ENCODE data around the gene TAF11. TPM values are rescaled to one million over a fixed set of nuclear protein-coding genes. Genes with fewer than 3 reads are reported as not detected.
"Not testable (repeated sequence)": the region's sequence is repeated elsewhere in the genome, so short reads cannot be mapped to it uniquely, and the experiment has no call there.

TAF11 gene
- polyA plus RNA-seq, 2 donors = 20.3 to 24.3 TPM

- H3K4me3 ChIP-seq (ENCODE audit: low read depth in 1 of 2, low read length in 2 of 2) = no peak overlapping the region
- peak overlapping the region; percentile 28 to 58 for H3K27ac ChIP-seq (ENCODE audit: low read depth in 2 of 2, low read length in 1 of 2)
- H3K36me3 ChIP-seq (ENCODE audit: control insufficient read depth in 2 of 2, insufficient read depth in 2 of 2, low read length in 1 of 2) = no peaks in the 10 kb centered on the region
- no peaks in the 10 kb centered on the region for H3K27me3 ChIP-seq (ENCODE audit: control insufficient read depth in 1 of 2, insufficient read depth in 2 of 2, low read length in 2 of 2)
- WGBS, 2 donors = 83 to 86% methylated on average over 3 of the region's 3 CpGs
- no peaks in the 10 kb centered on the region for H3K4me1 ChIP-seq (ENCODE audit: control insufficient read depth in 2 of 2, insufficient read depth in 2 of 2, low read length in 1 of 2)
- H3K9me3 ChIP-seq (ENCODE audit: control insufficient read depth in 2 of 2, insufficient read depth in 1 of 2, low read depth in 1 of 2, low read length in 1 of 2) = no peaks in the 10 kb centered on the region
These were observed 20.4 kb upstream of the TAF11 start for GRCh38 chr6:34908194-34908593.

GRCh38 chr6:34906826-34907225 lies 19.0 kb upstream of the TAF11 start:
- Histone ChIP-seq H3K36me3 (ENCODE audit: control insufficient read depth in 2 of 2, insufficient read depth in 2 of 2, low read length in 1 of 2) (no peaks in the 10 kb centered on the region), H3K4me1 (ENCODE audit: control insufficient read depth in 2 of 2, insufficient read depth in 2 of 2, low read length in 1 of 2) (no peaks in the 10 kb centered on the region), H3K4me3 (ENCODE audit: low read depth in 1 of 2, low read length in 2 of 2) (no peak overlapping the region), H3K27ac (ENCODE audit: low read depth in 2 of 2, low read length in 1 of 2) (no peak overlapping the region), H3K9me3 (ENCODE audit: control insufficient read depth in 2 of 2, insufficient read depth in 1 of 2, low read depth in 1 of 2, low read length in 1 of 2) (no peaks in the 10 kb centered on the region), H3K27me3 (ENCODE audit: control insufficient read depth in 1 of 2, insufficient read depth in 2 of 2, low read length in 2 of 2) (no peaks in the 10 kb centered on the region)
- 93 to 94% methylated on average over 2 of the region's 2 CpGs for WGBS, 2 donors

GRCh38 chr6:34904990-34905613 lies 17.3 kb upstream of the TAF11 start:
- no peaks in the 10 kb centered on the region for H3K9me3 ChIP-seq (ENCODE audit: control insufficient read depth in 2 of 2, insufficient read depth in 1 of 2, low read depth in 1 of 2, low read length in 1 of 2)
- H3K4me3 ChIP-seq (ENCODE audit: low read depth in 1 of 2, low read length in 2 of 2) = no peak overlapping the region
- no peak overlapping the region for H3K27ac ChIP-seq (ENCODE audit: low read depth in 2 of 2, low read length in 1 of 2)
- WGBS, 2 donors = 90 to 92% methylated on average over 5 of the region's 5 CpGs
- H3K27me3 ChIP-seq (ENCODE audit: control insufficient read depth in 1 of 2, insufficient read depth in 2 of 2, low read length in 2 of 2) = no peaks in the 10 kb centered on the region
- no peaks in the 10 kb centered on the region for H3K36me3 ChIP-seq (ENCODE audit: control insufficient read depth in 2 of 2, insufficient read depth in 2 of 2, low read length in 1 of 2)
- no peaks in the 10 kb centered on the region for H3K4me1 ChIP-seq (ENCODE audit: control insufficient read depth in 2 of 2, insufficient read depth in 2 of 2, low read length in 1 of 2)

- Histone ChIP-seq H3K27ac (ENCODE audit: low read depth in 2 of 2, low read length in 1 of 2) (no peak overlapping the region), H3K27me3 (ENCODE audit: control insufficient read depth in 1 of 2, insufficient read depth in 2 of 2, low read length in 2 of 2) (no peaks in the 10 kb centered on the region), H3K9me3 (ENCODE audit: control insufficient read depth in 2 of 2, insufficient read depth in 1 of 2, low read depth in 1 of 2, low read length in 1 of 2) (no peaks in the 10 kb centered on the region), H3K4me3 (ENCODE audit: low read depth in 1 of 2, low read length in 2 of 2) (no peak overlapping the region), H3K36me3 (ENCODE audit: control insufficient read depth in 2 of 2, insufficient read depth in 2 of 2, low read length in 1 of 2) (no peaks in the 10 kb centered on the region), H3K4me1 (ENCODE audit: control insufficient read depth in 2 of 2, insufficient read depth in 2 of 2, low read length in 1 of 2) (no peaks in the 10 kb centered on the region)
- WGBS, 2 donors = 96 to 99% methylated on average over 5 of the region's 5 CpGs
These were observed 14.1 kb upstream of the TAF11 start for GRCh38 chr6:34901930-34902329.

GRCh38 chr6:34900321-34901031 lies 12.6 kb upstream of the TAF11 start:
- Histone ChIP-seq H3K4me3 (ENCODE audit: low read depth in 1 of 2, low read length in 2 of 2) (no peak overlapping the region), H3K36me3 (ENCODE audit: control insufficient read depth in 2 of 2, insufficient read depth in 2 of 2, low read length in 1 of 2) (no peaks in the 10 kb centered on the region), H3K27ac (ENCODE audit: low read depth in 2 of 2, low read length in 1 of 2) (no peak overlapping the region), H3K9me3 (ENCODE audit: control insufficient read depth in 2 of 2, insufficient read depth in 1 of 2, low read depth in 1 of 2, low read length in 1 of 2) (no peaks in the 10 kb centered on the region), H3K27me3 (ENCODE audit: control insufficient read depth in 1 of 2, insufficient read depth in 2 of 2, low read length in 2 of 2) (no peaks in the 10 kb centered on the region), H3K4me1 (ENCODE audit: control insufficient read depth in 2 of 2, insufficient read depth in 2 of 2, low read length in 1 of 2) (no peaks in the 10 kb centered on the region)
- WGBS, 2 donors = 83 to 91% methylated on average over 4 of the region's 4 CpGs

- not testable (repeated sequence) for H3K36me3 ChIP-seq (ENCODE audit: control insufficient read depth in 2 of 2, insufficient read depth in 2 of 2, low read length in 1 of 2); H3K27me3 ChIP-seq (ENCODE audit: control insufficient read depth in 1 of 2, insufficient read depth in 2 of 2, low read length in 2 of 2); H3K9me3 ChIP-seq (ENCODE audit: control insufficient read depth in 2 of 2, insufficient read depth in 1 of 2, low read depth in 1 of 2, low read length in 1 of 2); H3K4me3 ChIP-seq (ENCODE audit: low read depth in 1 of 2, low read length in 2 of 2); H3K27ac ChIP-seq (ENCODE audit: low read depth in 2 of 2, low read length in 1 of 2); H3K4me1 ChIP-seq (ENCODE audit: control insufficient read depth in 2 of 2, insufficient read depth in 2 of 2, low read length in 1 of 2)
- WGBS, 2 donors = 100% methylated on average over 1 of the region's 1 CpG
These were observed 11.9 kb upstream of the TAF11 start for GRCh38 chr6:34899748-34900147.

- no peak overlapping the region for H3K4me3 ChIP-seq (ENCODE audit: low read depth in 1 of 2, low read length in 2 of 2)
- H3K27ac ChIP-seq (ENCODE audit: low read depth in 2 of 2, low read length in 1 of 2) = no peak overlapping the region
- no peaks in the 10 kb centered on the region for H3K9me3 ChIP-seq (ENCODE audit: control insufficient read depth in 2 of 2, insufficient read depth in 1 of 2, low read depth in 1 of 2, low read length in 1 of 2)
- no peaks in the 10 kb centered on the region for H3K36me3 ChIP-seq (ENCODE audit: control insufficient read depth in 2 of 2, insufficient read depth in 2 of 2, low read length in 1 of 2)
- 96 to 99% methylated on average over 1 of the region's 1 CpG for WGBS, 2 donors
- H3K4me1 ChIP-seq (ENCODE audit: control insufficient read depth in 2 of 2, insufficient read depth in 2 of 2, low read length in 1 of 2) = no peaks in the 10 kb centered on the region
- H3K27me3 ChIP-seq (ENCODE audit: control insufficient read depth in 1 of 2, insufficient read depth in 2 of 2, low read length in 2 of 2) = no peaks in the 10 kb centered on the region
These were observed 9.9 kb upstream of the TAF11 start for GRCh38 chr6:34897716-34898115.

- 75 to 82% methylated on average over 1 of the region's 1 CpG for WGBS, 2 donors
- Histone ChIP-seq H3K27me3 (ENCODE audit: control insufficient read depth in 1 of 2, insufficient read depth in 2 of 2, low read length in 2 of 2) (no peaks in the 10 kb centered on the region), H3K27ac (ENCODE audit: low read depth in 2 of 2, low read length in 1 of 2) (no peak overlapping the region)
These were observed 9.3 kb upstream of the TAF11 start for GRCh38 chr6:34897130-34897529.

GRCh38 chr6:34894693-34895092 lies 6.9 kb upstream of the TAF11 start:
- WGBS, 2 donors = 76 to 86% methylated on average over 1 of the region's 1 CpG
- no peak overlapping the region for H3K4me3 ChIP-seq (ENCODE audit: low read depth in 1 of 2, low read length in 2 of 2)
- no peaks in the 10 kb centered on the region for H3K9me3 ChIP-seq (ENCODE audit: control insufficient read depth in 2 of 2, insufficient read depth in 1 of 2, low read depth in 1 of 2, low read length in 1 of 2)
- H3K27ac ChIP-seq (ENCODE audit: low read depth in 2 of 2, low read length in 1 of 2) = no peak overlapping the region
- H3K27me3 ChIP-seq (ENCODE audit: control insufficient read depth in 1 of 2, insufficient read depth in 2 of 2, low read length in 2 of 2) = no peaks in the 10 kb centered on the region
- H3K36me3 ChIP-seq (ENCODE audit: control insufficient read depth in 2 of 2, insufficient read depth in 2 of 2, low read length in 1 of 2) = no peaks in the 10 kb centered on the region
- no peaks in the 10 kb centered on the region for H3K4me1 ChIP-seq (ENCODE audit: control insufficient read depth in 2 of 2, insufficient read depth in 2 of 2, low read length in 1 of 2)

More at GRCh38 chr6:34897130-34897529, 9.3 kb upstream of the TAF11 start:
- Histone ChIP-seq H3K4me1 (ENCODE audit: control insufficient read depth in 2 of 2, insufficient read depth in 2 of 2, low read length in 1 of 2) (no peaks in the 10 kb centered on the region), H3K36me3 (ENCODE audit: control insufficient read depth in 2 of 2, insufficient read depth in 2 of 2, low read length in 1 of 2) (no peaks in the 10 kb centered on the region), H3K9me3 (ENCODE audit: control insufficient read depth in 2 of 2, insufficient read depth in 1 of 2, low read depth in 1 of 2, low read length in 1 of 2) (no peaks in the 10 kb centered on the region), H3K4me3 (ENCODE audit: low read depth in 1 of 2, low read length in 2 of 2) (no peak overlapping the region)

GRCh38 chr6:34891296-34891695 lies 3.5 kb upstream of the TAF11 start:
- H3K9me3 ChIP-seq (ENCODE audit: control insufficient read depth in 2 of 2, insufficient read depth in 1 of 2, low read depth in 1 of 2, low read length in 1 of 2) = no peaks in the 10 kb centered on the region
- H3K27me3 ChIP-seq (ENCODE audit: control insufficient read depth in 1 of 2, insufficient read depth in 2 of 2, low read length in 2 of 2) = no peaks in the 10 kb centered on the region
- H3K27ac ChIP-seq (ENCODE audit: low read depth in 2 of 2, low read length in 1 of 2) = no peak overlapping the region
- no peak overlapping the region for H3K4me3 ChIP-seq (ENCODE audit: low read depth in 1 of 2, low read length in 2 of 2)
- WGBS, 2 donors = 98 to 100% methylated on average over 2 of the region's 2 CpGs
- H3K4me1 ChIP-seq (ENCODE audit: control insufficient read depth in 2 of 2, insufficient read depth in 2 of 2, low read length in 1 of 2) = no peaks in the 10 kb centered on the region
- no peaks in the 10 kb centered on the region for H3K36me3 ChIP-seq (ENCODE audit: control insufficient read depth in 2 of 2, insufficient read depth in 2 of 2, low read length in 1 of 2)

Data from esophagus (tissue), 2 donors.